ENCODE measurements around the gene STAT6. TPM values are rescaled to one million over a fixed set of nuclear protein-coding genes. Genes with fewer than 3 reads are reported as not detected.

Gene STAT6, protein sequence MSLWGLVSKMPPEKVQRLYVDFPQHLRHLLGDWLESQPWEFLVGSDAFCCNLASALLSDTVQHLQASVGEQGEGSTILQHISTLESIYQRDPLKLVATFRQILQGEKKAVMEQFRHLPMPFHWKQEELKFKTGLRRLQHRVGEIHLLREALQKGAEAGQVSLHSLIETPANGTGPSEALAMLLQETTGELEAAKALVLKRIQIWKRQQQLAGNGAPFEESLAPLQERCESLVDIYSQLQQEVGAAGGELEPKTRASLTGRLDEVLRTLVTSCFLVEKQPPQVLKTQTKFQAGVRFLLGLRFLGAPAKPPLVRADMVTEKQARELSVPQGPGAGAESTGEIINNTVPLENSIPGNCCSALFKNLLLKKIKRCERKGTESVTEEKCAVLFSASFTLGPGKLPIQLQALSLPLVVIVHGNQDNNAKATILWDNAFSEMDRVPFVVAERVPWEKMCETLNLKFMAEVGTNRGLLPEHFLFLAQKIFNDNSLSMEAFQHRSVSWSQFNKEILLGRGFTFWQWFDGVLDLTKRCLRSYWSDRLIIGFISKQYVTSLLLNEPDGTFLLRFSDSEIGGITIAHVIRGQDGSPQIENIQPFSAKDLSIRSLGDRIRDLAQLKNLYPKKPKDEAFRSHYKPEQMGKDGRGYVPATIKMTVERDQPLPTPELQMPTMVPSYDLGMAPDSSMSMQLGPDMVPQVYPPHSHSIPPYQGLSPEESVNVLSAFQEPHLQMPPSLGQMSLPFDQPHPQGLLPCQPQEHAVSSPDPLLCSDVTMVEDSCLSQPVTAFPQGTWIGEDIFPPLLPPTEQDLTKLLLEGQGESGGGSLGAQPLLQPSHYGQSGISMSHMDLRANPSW
- total RNA-seq: 164 TPM
- long read RNA-seq, full-length matches to known transcripts: 16 of 98 reads
- long read RNA-seq, partial matches to known transcripts: 67 of 98 reads
- long read RNA-seq, other reads (novel, unspliced or antisense): 15 of 98 reads

DNA sequence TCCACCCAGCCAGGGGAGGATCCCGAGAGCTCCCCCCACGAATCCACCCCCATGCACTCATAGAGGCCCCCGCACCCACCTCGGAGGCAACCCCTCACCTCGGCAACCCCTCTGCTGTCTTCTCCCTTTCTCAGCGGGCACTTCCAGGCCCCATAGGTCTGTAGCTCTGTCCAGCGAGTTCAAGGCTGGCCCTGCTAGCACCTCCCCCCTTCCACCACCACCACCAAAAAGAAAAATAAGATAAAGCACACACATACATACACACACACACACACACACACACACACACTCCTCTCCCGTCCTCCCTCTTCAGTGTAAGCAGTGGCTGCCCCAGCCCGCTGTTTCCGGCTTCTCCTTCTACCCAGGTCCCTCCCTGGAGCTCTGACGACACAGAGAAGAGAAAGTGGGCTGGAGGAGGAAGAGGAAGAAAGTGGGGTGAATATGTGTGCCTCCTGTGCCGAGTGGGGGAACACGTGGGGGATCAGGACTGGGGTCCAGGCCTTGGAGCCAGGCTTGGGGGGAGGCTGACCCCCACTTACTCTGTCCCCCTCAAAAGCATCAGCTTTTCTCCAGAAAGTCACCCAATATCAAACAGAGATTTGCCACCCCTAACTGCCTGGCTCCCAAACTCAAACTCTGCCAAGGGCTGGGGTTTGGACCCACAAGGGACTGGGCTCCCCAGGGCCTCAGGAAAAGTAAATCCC, at the start of gene STAT6:
Gene STAT6, minus strand, starts transcription at position 332 of the 704 bp plus-strand sequence. CDS start 3,084 bp downstream, outside the sequence.
- DNase-seq (ENCODE audit: low spot score): no peak

DNA sequence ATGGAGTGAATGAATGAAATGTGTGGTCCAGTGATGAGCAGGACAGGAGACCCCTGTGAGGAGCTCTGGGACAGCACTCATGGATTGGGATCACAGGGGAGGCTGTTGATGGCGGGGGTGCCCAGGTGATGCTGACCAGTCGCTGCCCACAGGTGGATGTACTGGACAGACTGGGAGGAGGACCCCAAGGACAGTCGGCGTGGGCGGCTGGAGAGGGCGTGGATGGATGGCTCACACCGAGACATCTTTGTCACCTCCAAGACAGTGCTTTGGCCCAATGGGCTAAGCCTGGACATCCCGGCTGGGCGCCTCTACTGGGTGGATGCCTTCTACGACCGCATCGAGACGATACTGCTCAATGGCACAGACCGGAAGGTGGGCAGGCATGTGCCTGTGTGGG, 49.6 kb upstream of the STAT6 start:
- DNase-seq (ENCODE audit: low spot score): no peak

DNA sequence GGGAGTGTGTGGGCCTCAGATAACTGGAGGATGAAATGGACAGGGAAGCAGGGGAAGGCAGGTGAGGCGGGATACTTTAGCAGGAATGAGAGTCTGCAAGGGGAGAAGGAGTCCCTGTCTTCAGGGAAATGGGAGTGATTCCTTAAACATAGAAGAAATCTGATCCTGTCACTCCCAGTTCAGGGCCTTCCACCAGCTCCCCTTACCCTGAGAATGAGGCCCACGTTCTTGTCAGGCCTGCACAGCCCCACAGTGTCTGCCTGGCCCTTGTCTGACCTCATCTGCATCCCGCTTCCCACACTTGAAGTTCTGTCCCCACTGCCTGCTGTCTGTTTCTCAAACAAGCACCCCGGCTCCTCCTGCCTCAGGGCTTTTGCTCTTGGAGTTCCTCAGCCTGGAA, 48.9 kb upstream of the STAT6 start:
- no peak for DNase-seq (ENCODE audit: low spot score)

DNA sequence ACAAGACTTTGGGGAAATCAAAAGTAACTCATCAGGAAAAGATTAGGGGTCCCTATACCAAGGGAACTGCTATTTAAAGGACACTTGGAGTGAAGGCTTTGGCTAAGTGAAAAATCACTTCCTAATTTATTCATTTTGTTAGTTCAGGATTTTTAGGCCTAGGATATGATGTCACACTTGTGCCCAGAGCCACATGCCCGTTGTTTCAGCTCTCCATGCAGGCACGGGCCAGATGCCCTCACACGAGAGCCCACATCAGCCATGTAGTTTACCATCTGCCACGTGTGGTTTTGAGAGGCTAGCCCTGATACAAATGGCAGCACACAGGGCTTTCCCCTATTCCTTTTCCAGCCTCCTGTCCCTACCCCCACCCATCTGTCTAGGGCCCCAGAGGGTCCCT, 48.1 kb upstream of the STAT6 start:
- DNase-seq (ENCODE audit: low spot score): no peak

DNA sequence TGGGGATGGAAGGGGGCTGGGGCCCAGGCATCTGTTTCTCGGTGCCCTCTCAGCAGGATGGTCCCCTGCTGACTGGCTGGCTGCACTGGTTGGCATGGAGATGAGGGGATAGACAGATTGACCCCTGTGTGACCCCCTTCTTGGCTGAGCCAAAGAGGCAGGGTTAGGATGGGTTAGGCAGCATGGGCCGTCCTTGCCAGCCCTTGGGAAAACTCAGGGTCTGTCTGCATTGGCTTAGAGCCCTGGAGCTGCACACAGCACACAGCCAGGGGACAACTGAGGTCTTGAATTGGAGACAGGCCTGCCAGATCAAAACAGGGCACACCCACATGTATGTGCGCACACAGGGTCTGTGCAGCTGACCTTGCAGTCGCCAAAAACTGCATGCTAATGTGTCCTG, 47.5 kb upstream of the STAT6 start:
- no peak for DNase-seq (ENCODE audit: low spot score)

DNA sequence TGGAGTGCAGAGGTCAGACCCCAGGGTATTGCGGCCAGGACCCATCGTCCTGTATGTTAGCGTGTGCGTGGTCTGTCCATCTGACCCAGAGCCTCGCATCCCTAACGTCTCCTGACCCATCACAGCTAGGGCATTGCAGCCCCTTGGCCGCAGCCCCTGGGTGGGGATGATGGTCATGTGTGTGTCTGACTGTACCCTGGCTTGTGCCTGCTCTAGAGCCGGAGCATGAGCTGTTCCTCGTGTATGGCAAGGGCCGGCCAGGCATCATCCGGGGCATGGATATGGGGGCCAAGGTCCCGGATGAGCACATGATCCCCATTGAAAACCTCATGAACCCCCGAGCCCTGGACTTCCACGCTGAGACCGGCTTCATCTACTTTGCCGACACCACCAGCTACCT, 47.0 kb upstream of the STAT6 start:
- no peak for DNase-seq (ENCODE audit: low spot score)

DNA sequence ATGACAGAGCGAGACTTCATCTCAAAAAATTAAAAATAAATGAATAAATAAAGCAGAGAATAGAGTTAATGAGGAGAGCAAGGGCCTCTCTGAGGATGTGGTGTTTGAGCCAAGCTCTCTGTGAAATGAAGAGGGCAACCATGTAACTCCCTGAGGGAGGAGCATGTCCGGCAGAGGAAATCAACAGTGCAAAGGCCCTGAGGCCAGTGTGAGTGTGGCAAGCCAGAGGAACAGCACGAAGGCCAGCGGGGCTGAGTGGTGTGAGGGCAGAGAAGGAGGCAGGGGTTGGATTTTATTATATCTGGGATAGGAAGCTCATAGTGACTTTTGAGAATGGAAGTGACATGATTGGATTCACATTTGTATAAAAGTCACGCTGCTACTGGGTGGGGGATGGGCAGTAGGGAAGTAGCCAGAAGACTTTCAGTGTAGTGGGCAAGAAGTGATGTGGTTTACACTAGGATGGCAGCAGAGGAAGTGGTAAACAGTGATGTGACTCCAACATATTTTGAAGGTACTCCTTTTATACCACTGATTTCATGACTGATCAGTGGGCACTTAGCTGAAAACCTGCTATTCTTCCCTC, 46.5 kb upstream of the STAT6 start:
- DNase-seq (ENCODE audit: low spot score): no peak

DNA sequence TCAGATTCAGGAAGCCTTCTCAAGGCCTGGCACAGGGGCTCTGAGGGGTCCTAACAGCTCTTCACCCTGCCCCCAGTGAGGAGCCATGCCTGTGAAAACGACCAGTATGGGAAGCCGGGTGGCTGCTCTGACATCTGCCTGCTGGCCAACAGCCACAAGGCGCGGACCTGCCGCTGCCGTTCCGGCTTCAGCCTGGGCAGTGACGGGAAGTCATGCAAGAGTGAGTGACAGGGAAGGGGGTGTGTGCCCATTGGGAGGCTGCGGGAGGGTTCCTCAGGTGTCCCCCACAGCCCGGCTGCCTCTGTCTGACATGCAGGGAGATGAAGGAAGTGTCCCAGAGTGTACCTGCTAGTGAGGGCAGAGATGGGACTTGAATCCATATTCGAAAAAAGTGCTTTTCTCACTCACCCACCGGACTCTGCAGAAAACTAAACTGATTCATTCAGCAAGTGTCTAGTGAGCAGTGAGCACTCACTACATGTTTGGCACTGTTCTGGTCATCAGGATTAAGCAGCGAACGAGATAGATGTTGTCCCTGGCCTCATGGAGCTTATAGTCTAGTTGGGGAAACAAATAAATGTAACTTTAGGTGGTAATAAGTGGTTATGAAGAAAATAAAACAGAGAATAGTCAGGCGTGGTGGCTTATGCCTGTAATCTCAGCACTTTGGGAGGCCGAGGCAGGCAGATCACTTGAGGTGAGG, 45.7 kb upstream of the STAT6 start:
- DNase-seq (ENCODE audit: low spot score): no peak

DNA sequence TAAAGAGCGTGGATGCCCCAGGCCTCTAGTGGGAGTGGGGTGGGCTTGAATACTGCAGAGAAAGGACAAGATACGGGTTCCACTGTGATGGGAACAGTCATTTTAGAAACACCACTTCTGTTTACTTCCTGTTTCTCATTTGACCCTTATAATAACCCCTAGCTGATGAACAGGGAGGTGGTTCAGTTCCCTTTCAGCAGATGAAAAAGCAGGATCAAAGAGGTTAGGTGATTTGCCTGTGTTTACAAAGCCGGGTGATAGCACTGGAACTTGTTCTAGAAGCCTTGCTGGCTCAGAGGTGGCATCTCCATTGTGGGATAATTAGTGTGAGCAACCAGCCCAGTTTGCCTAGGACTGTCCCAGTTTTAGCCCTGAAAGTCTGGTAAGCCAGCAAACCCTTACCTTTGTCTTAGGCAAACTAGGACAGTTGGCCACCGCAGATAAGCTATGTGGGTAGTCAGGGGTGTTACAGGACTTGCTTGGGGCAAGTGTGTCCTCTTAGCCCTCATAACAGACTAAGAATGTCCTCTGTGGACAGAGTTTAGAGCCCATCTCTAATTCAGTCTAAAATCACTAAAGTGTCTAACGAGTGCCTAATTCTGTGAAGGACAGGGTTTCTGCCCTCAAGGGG, 43.8 kb upstream of the STAT6 start:
- no peak for DNase-seq (ENCODE audit: low spot score)

DNA sequence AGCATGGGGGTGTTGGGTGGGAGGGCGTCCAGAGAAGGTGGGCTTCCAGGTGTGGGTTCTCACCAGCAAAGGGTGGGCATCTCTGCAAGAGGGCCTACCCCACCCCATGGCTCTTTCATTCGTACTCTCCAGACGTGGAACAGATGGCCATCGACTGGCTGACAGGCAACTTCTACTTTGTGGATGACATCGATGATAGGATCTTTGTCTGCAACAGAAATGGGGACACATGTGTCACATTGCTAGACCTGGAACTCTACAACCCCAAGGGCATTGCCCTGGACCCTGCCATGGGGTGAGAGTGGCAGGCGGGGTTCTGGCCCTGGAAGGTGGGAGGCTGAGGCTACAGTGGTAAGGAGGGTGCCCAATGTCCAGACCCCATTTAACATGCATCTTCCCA, 42.9 kb upstream of the STAT6 start:
- DNase-seq (ENCODE audit: low spot score): no peak

DNA sequence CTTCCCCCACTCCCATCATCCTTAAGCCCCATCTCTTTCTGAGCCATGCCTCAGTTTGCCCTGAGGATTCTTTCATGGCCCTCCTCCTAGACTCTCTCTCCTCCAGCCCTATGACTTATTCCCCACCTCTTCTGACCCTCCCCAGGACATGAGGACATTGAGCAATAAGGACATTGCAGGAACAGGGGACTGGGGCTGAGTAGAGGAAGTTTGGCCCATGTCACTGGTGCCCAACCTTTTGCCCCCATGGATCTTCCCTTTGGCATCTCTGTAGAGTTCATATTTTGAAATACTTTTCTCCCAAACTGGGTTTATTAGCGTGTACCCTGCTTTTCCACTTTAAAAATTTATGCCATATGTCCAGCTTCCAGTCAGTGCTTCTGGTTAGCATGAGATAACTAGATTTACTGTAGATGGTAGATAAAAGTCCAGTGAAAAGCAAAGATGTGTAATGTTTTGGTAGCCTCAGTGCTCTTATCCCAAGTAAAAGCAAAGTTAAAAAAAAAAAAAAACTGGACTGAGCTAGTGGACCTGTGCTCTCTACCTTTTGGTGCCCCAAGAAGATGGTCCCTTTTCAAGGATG, 42.3 kb upstream of the STAT6 start:
- no peak for DNase-seq (ENCODE audit: low spot score)

DNA sequence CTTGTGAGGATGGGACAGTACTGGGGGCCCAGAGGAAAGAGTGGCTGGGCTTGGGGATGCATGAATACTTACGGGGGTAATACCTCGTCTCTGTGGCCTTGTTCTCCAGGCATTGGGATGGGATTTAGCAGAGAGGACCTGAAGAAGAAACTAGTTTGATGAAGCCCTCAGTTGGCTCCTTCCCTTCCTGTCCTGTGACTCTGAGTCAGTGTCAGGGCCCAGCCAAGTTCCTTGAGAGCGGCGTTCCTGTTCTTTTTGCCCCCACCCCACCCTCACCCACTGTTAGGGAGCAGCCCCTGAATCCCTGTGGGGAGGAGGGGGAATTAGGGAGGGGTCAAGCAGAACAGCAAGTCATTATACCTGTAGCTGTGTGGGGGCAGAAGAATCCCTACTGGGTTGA, 41.5 kb upstream of the STAT6 start:
- no peak for DNase-seq (ENCODE audit: low spot score)

DNA sequence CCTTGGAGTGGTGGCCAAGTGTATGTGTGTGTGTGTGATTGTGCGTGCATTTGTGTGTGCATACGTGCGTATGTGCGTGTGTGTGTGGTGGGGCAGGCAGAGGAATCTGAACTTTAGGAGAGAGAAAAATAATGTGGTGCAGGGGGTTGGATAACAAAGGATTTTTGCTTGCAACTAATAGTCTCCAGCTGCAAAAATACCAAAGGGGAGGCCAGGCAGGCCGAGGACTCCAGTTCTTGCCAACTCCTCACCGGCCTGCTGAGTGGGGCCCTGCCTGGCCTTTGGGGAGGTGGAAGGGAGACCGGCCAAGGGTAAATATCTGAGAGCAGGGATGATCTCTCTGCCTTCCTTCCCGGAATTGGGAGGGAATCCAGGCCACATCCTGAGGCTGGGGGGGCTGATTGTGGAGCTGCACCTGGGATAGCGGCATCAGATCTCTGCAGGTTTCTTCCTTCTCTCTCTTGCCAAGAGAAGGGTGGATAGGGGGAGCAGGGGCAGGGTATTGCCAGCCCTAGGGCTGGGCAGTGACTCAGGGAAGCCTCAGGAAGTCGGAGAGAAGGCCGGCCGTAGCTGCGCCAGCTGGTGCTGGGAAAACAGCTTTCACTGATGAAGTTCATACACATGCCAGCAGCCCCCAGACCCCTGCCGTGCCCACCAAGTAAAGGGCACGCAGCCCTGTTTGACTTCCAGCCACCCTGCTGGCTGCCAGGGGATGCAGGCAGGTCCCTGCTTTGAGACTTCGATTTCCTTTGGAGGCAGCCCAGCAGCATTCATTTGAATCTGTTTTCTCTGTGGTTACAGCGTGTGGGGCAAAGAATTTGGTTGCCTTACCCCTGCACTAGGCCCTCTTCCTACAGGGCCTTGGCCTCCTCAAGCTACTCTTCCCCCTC, 40.8 kb upstream of the STAT6 start:
- no peak for DNase-seq (ENCODE audit: low spot score)

DNA sequence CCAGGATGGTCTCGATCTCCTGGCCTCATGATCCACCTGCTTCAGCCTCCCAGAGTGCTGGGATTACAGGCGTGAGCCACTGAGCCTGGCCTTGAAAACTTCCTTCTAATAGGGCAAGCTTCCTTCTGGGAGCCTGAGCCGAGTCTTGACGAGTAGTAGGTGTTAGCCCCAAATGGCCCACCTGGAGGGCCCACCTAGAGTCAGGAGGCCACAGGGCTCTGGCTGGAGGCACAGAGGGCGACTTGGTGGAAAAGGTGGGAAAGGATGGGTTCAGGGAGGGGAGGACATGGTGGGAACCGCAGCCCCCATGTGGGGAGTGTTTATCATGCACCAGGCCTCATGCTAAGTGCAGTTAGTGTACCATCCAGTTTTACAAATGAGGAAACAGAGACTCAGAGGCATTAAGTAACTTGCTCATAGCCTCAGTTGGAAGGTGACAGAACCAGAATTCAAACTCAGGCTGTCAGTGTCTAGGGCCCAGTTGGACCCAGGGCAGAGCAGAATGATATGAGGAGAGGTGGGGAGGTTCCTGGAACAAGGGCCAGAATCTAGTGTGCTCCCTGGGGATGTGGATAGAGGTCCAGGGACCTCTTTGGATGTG, 39.3 kb upstream of the STAT6 start:
- DNase-seq (ENCODE audit: low spot score): no peak

DNA sequence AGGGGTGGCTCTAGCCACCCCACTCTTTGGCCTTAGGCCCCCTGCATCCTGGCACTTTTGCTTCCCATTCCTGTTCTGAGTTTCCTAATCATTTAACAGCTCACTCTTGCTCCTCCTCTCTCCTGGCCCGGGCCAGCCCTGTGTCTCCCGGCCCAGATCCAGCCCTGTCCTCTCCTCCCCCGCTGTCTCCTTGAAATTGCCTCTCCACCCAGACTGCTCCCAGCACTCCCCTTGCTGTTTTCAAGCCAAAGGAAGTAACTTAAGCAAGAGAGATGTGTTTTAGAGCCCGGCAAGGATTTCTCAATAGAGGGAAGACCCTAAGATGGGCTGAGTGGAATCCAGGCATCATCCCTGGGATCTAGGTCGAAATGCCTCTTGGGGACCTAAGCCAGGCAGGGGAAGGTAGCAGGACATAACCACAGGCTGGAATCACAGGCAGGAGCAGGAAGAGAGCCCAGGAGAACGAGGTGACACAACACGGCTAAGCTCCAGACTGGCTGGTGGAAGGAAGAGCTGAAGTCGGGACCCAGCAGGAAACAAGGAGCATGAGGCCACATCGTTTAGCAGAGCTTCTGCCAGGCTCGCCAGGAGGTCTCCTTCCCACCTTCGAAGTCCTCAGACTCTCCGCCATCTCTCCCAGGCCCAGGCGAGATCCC, 38.2 kb upstream of the STAT6 start:
- no peak for DNase-seq (ENCODE audit: low spot score)

DNA sequence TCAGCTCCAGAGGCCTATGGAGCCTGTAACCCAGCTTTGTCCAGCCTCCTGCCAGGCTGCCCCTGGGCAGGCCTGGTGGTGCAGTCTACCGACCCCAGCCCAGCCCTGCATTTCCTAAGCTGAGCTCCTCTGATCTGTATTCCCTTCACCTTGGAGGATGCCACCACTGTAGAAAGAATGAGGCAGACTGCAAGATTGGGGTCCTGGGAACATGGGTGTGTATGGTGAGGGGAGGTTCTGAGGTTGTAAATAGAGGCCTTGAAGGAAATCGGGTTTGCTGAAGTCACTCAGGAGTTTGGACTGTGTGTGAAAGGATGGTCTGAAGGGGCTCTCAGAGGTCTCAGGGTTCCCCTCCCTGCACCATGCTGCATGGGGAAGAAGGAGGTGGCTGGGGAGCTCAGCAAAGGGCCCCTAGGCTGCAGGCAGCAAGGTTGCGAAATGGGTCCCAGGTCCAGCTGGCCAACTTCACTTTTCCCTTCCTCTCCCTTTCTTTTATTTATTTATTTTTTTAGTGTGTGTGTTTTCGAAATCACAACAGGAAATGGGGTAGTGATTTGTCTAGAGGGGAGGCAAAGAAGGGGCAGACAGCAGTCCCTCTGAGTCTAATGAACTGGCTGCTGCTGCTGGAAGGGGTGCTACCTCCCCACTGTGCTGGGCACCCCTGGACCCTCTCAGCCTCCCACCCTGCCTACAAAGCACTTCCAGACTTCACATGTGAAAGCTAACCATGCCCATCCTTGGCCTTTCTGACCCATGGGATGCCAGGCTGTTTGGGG, 37.5 kb upstream of the STAT6 start:
- DNase-seq (ENCODE audit: low spot score): no peak
